Amniotic epithelial cell (primary cell): ENCODE measurements around the gene HJURP.

ENCODE experiments used
- DNase-seq: peaks from one replicate; pipeline ENCODE4 v3.0.0-alpha.2; 2010; ENCODE audit warnings: low read depth

HJURP gene

GRCh38 chr2:233793465-233794127 lies 60.7 kb downstream of the HJURP start:
- DNase-seq: no peak

GRCh38 chr2:233792720-233793119 lies 61.6 kb downstream of the HJURP start:
- no peak for DNase-seq

GRCh38 chr2:233791883-233792329 lies 62.4 kb downstream of the HJURP start:
- DNase-seq: no peak

GRCh38 chr2:233791151-233791882 lies 63.0 kb downstream of the HJURP start:
- no peak for DNase-seq

GRCh38 chr2:233789554-233789953 lies 64.8 kb downstream of the HJURP start:
- no peak for DNase-seq
